Measurements from ENCODE around the gene SLC38A3. TPM values are rescaled to one million over a fixed set of nuclear protein-coding genes. Genes with fewer than 3 reads are reported as not detected.

The SLC38A3 gene
- total and polyA plus RNA-seq, 2 of the 8 experiments (the other 6 are each of a cell fraction or from before 2014, with no cell fraction given), result 1.2 to 3.7 TPM

DNA sequence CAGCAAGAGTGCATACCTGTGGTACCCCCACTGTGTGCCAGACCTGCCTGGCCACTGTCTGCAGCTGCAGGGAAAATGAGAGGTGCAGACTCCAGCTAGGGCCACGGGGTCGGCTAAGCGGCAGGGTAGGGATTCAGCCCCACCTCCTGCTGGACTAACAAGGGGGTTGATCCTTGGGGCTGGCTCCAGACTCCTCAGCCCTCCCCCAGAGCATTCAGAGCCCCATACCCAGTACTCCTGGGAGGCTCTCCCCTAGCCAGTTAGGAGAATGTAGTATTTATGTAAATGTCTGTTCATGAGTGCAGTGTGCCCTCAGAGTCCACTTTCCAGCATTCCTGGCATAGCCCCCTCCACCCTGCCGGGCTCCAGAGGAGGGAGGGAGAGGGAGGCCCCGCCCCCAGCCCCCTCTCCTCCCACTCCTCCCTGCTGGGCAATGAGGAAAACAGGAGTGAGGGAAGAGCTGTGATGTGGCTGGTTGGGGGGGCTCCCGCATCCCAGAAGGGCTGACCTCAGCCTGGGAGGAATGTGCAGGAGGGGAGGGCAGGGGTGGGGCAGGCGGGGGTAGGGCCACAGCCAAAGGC is 59.4 kb downstream of the SLC38A3 start:
- peak overlapping the region; percentile 97; the same call in 1 of the 2 replicates for H2BK20ac ChIP-seq (ENCODE audit: low read length)
- peaks cover 0 to 59% (median 46%) of the 10 kb centered on the region in 4 experiments; a peak in 6 of 7 replicates for H3K4me1 ChIP-seq (replicated peaks in 1 of 4; ENCODE audit: control insufficient read depth in 3 of 4, insufficient read depth in 4 of 4, low read length in 3 of 4)
- no peaks in the 10 kb centered on the region; a peak in 2 of 7 replicates for H3K27me3 ChIP-seq (replicated peaks in 1 of 4; ENCODE audit: control insufficient read depth in 3 of 4, extremely low read depth in 1 of 4, insufficient read depth in 3 of 4, low read length in 3 of 4)
- peak overlapping the region; percentile 86 for H2BK5ac ChIP-seq (ENCODE audit: low read depth, low read length)
- ChIA-PET CTCF (ENCODE audit: partially characterized antibody) (interaction anchor here (0.6 to 53.5 kb wide), 17 partner anchors 8 to 463 kb away, joined by 3 to 2149 read pairs (median 5); partner anchors contain the start of genes GNAI2, GNAT1, HYAL2 and LSMEM2), POLR2A (ENCODE audit: partially characterized antibody) (interaction anchor here (0.6 to 3.5 kb wide), 29 partner anchors 8 to 585 kb away, joined by 3 to 19 read pairs (median 5); partner anchors contain the start of genes GNAI2, HYAL2, HYAL3 and LSMEM2)
- FAIRE-seq (no peak), DNase-seq (ENCODE audit: low read depth in 1 of 2, low spot score in 2 of 2) (peak; percentile 85 to 94)
- H3K14ac ChIP-seq (ENCODE audit: insufficient read length), result no peak overlapping the region
- H3K18ac ChIP-seq (ENCODE audit: extremely low read depth, low read length), result peak overlapping the region; percentile 80
- H2AK5ac ChIP-seq (ENCODE audit: low read depth, low read length), result no peak overlapping the region; the same call in 1 of the 2 replicates
- peak overlapping the region in 2 of 4 experiments; percentile 1 to 19; a peak in 1 of 8 replicates for H3K4me3 ChIP-seq (ENCODE audit: extremely low read depth in 1 of 4, insufficient read depth in 2 of 4, low read depth in 3 of 4, low read length in 4 of 4)
- peak overlapping the region; percentile 36 for H2BK120ac ChIP-seq (replicated peaks; ENCODE audit: low read depth, low read length)
- H3K9ac ChIP-seq (replicated peaks in 1 of 4; ENCODE audit: extremely low read depth in 1 of 4, low read depth in 3 of 4, low read length in 3 of 4), result no peak overlapping the region; a peak in 1 of 7 replicates
- peak overlapping the region; percentile 69 for H4K5ac ChIP-seq (ENCODE audit: insufficient read length, low read depth, low read length)
- H2BK12ac ChIP-seq (ENCODE audit: low read depth, low read length), result peak overlapping the region; percentile 99
- H4K91ac ChIP-seq (replicated peaks; ENCODE audit: insufficient read length, low read length), result peak overlapping the region; percentile 75
- H4K20me1 ChIP-seq (replicated peaks in 1 of 2; ENCODE audit: control insufficient read depth in 1 of 2, insufficient read depth in 2 of 2, low read length in 2 of 2), result peaks cover 0 to 1% of the 10 kb centered on the region in 2 experiments
- H3K56ac ChIP-seq (replicated peaks; ENCODE audit: insufficient read length, low read depth, low read length), result peak overlapping the region; percentile 42
- peak overlapping the region; percentile 69; the same call in 1 of the 2 replicates for H3K27ac ChIP-seq (ENCODE audit: low read depth, low read length)
- H3K4me2 ChIP-seq (ENCODE audit: insufficient read depth in 1 of 2, low read depth in 2 of 2, low read length in 2 of 2), result peak overlapping the region; percentile 46 to 58
- no peaks in the 10 kb centered on the region for H3K79me2 ChIP-seq (ENCODE audit: control insufficient read depth in 1 of 2, insufficient read depth in 2 of 2, low read length in 2 of 2)
- WGBS, 2 experiments (ENCODE audit: extremely low coverage in 1 of 2, insufficient coverage in 1 of 2, insufficient read length in 1 of 2, insufficient replicate concordance in 2 of 2, low coverage in 1 of 2, low lambda C conversion rate in 2 of 2, missing lambda C conversion rate in 1 of 2), result 6% methylated on average over 5 of the region's 7 CpGs; no CpG with 5 or more reads in 1 of the 2 experiments
- no peaks in the 10 kb centered on the region for H3K79me1 ChIP-seq (ENCODE audit: low read depth, low read length)
- H4K8ac ChIP-seq (ENCODE audit: extremely low read depth, insufficient read depth, low read length), result peak overlapping the region; percentile 88
- H3K36me3 ChIP-seq (ENCODE audit: control insufficient read depth in 2 of 4, insufficient read depth in 4 of 4, low read length in 3 of 4), result no peaks in the 10 kb centered on the region
- H3K4ac ChIP-seq (replicated peaks; ENCODE audit: insufficient read length, low read depth, low read length), result no peak overlapping the region
- peaks cover 4% of the 10 kb centered on the region; the same call in 1 of the 2 replicates for H3K23me2 ChIP-seq (ENCODE audit: low read depth, low read length)
- H3K9me3 ChIP-seq (ENCODE audit: insufficient read depth in 2 of 2, low read depth in 1 of 2, low read length in 1 of 2), result no peaks in the 10 kb centered on the region
- H3K23ac ChIP-seq (ENCODE audit: insufficient read length), result no peak overlapping the region
- no peak overlapping the region for H2BK15ac ChIP-seq (ENCODE audit: low read length)
- H2AFZ ChIP-seq (ENCODE audit: low read length), result no peak overlapping the region
- TF ChIP-seq BCL11A (IDR thresholded peaks at IDR 0.05; ENCODE audit: low read depth in 2 of 2, low read length in 2 of 2) (no peak), EP300 (IDR thresholded peaks at IDR 0.05; ENCODE audit: borderline replicate concordance in 1 of 2, low read depth in 2 of 2, low read length in 2 of 2) (peak; percentile 46 to 61; a peak in 2 of 3 replicates), TBP (IDR thresholded peaks at IDR 0.05; ENCODE audit: low read depth, low read length) (no peak), SP1 (IDR thresholded peaks at IDR 0.05; ENCODE audit: low read depth, low read length) (peak; percentile 52; the same call in 1 of the 2 replicates), RXRA (IDR thresholded peaks at IDR 0.05; ENCODE audit: insufficient read depth, low read depth, low read length) (no peak), POLR2AphosphoS5 (IDR thresholded peaks at IDR 0.05; ENCODE audit: low read depth, low read length) (peak; percentile 11; the same call in 1 of the 2 replicates), RFX5 (IDR thresholded peaks at IDR 0.05; ENCODE audit: borderline replicate concordance, low read depth, low read length) (no peak), HDAC2 (IDR thresholded peaks at IDR 0.05; ENCODE audit: borderline replicate concordance in 1 of 2, low read depth in 2 of 2, low read length in 2 of 2) (peak in 1 of 2 experiments; percentile 77; a peak in 1 of 4 replicates)
- TF ChIP-seq, protein P1, sequence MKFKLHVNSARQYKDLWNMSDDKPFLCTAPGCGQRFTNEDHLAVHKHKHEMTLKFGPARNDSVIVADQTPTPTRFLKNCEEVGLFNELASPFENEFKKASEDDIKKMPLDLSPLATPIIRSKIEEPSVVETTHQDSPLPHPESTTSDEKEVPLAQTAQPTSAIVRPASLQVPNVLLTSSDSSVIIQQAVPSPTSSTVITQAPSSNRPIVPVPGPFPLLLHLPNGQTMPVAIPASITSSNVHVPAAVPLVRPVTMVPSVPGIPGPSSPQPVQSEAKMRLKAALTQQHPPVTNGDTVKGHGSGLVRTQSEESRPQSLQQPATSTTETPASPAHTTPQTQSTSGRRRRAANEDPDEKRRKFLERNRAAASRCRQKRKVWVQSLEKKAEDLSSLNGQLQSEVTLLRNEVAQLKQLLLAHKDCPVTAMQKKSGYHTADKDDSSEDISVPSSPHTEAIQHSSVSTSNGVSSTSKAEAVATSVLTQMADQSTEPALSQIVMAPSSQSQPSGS (IDR thresholded peaks at IDR 0.05; ENCODE audit: low read length), result peak; percentile 24; the same call in 1 of the 2 replicates

All from H1 (cell line).